Measurements from ENCODE around the gene SERPINA10.

The SERPINA10 gene, protein sequence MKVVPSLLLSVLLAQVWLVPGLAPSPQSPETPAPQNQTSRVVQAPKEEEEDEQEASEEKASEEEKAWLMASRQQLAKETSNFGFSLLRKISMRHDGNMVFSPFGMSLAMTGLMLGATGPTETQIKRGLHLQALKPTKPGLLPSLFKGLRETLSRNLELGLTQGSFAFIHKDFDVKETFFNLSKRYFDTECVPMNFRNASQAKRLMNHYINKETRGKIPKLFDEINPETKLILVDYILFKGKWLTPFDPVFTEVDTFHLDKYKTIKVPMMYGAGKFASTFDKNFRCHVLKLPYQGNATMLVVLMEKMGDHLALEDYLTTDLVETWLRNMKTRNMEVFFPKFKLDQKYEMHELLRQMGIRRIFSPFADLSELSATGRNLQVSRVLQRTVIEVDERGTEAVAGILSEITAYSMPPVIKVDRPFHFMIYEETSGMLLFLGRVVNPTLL

DNA sequence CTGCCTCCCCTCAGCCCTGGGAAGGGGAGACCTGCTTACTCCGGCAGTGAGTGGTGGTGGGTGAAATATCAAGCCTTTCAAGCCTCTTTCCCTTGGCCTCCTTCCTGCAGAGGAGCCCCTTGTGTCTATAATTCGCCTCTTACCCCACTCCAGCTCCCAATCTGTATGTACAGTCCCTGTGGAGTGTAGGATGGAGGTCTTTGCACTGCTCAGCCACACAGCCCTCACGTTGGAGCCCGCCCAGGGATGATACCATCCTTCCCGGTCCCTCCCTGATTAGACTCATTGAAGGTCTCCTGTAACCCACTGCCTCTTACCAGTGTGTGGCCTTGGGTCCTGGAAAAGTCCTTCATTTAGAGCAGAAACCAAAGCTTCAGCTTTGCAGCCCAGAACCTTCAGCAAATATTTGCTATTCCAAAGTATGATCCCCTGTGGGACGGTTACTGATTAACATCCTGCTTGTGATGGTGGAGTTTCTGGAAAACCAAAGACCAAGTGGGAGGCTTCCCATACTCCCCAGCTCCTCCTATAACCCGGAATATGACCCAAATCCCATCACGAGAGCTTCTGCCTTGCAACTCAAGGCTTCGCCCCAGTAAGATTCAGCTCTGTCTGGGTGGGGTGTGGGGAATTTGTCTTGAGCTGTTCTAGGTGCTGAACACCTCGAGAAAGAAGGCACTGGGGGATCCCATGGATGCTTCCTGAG, at the start of gene SERPINA10:
TSS of gene SERPINA10 (minus strand) at position 397 of the 706 bp plus-strand sequence. CDS start 2,675 bp downstream, outside the sequence.
- DNase-seq = no peak

DNA sequence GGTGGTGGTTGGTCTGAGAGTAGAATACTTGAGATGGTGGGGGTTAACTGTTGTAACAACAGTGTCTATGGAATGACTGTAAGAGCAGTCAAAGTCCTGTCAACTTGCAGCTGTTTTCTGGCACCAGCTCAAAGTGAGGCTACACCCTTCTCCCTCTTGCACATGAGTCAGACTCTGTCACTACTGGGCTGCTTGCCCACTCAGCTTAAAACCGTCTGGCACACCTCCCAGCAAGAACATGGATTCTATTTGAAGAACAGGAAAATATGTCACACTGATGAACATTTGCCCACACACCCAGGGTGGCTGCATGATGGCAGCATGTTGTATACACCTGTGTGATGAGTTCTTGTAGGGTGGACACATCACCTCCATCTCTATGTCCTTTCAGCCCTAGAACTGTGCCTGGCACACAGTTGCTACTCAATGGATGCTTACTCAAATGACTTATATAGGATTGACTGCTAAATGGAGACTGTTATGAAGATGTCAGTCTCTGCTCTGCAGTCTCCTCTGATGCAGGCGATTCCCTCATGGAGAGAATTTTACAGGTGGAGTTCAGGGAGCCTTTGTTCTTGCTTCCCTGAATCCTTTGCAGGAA, 49.4 kb upstream of the SERPINA10 start:
- DNase-seq = peak; percentile 29 to 36

DNA sequence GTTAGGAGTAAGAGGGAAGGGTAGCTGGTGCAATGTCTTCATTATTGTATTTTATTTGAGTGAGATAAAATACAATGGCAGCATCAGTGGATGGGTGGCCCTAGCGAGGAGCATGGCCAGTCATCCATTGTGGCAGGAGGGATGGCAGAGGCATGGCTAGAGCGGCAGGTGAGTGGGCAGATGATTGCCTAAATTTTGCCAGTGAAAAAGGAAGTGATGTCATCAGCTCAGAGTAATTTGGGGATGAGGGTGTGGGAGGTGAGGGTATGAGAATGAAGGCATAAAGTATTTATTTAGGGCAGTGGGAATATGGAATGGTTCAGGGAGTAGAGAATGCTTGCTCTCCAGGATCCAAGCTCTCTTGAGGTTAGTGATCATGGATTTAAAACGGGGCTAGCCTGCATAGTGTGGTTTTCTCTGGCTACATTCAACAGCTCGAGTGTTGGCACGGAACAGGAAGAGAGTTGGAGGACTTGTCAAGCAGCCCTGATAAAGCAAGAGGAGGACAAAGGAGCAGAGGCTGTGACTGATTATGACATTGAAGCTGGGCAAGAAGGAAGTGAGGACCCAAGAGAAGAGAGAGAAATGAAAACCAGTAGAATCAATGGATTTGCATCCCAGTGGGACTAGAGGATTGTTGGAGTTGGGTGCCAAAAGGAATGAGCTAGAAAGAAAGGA, 48.7 kb upstream of the SERPINA10 start:
- DNase-seq = no peak

DNA sequence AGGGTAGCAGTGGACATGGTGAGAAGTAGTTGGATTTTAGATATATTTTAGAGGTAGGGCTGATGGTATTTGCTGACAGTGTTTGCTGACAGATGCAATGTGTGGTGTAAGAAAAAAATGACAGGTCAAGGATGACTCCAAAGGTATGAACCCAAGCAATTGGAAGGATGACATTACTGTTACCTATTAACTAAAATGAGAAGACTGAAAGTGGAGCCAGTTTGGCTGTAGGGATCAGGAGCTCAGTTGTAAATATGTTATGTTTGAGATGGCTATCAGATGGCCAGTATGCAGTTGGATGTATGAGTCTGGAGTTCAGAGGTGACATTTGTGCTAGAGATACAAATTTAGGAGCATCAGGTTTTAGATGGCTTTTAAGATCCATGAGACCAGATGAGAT, 47.5 kb upstream of the SERPINA10 start:
- no peak for DNase-seq

DNA sequence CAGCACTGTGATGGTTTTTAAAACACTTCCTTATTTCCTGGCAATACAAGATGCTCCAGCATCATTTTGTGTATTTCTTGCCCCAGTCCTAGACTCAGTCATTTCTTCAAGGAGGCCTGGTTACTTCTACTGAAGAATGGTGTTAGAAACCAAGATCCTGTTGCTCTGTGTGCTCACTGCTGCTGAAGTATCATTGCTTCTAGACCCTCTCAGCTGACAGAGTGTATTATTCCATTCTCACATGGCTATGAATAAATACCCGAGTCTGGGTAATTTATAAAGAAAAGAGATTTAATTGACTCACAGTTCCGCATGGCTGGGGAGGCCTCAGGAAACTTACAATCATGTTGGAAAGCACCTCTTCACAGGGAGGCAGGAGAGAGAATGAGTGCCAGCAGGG, 45.0 kb upstream of the SERPINA10 start:
- no peak for DNase-seq

DNA sequence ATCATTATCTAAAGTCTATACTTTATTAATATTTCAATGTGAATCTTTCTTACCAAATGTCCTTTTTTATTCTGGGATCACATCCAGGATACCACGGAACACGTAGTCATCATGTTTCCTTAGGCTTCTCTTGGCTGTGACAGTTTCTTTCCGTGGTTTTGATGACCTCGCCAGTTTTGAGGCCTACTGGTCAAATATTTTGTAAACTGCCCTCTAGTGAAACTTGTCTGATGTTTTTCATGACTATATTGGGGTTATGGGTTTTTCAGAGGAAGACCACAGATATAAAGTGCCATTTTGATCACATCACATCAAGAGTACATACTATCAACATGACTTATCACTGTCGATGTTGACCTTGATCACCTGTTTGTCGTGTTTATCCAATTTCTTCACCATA, 44.2 kb upstream of the SERPINA10 start:
- no peak for DNase-seq

DNA sequence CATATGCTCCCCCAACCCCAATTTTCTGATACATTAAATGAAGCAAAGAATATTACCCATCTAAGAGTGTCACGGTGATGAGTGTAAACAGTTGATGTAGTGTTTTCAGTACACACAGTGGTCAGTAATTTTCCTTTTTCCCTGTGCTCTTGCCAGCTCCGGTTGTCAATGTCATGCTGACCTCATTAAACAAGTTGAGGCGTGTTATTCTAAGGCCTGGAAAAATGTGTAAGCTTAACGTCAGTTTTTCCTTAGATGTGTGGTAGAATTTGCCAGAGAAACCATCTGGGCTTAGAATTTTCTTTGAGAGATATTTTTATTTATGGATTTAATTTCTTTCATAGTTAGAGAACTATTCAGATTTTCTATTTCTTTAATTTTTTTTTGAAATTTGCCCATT, 41.8 kb upstream of the SERPINA10 start:
- DNase-seq = no peak

DNA sequence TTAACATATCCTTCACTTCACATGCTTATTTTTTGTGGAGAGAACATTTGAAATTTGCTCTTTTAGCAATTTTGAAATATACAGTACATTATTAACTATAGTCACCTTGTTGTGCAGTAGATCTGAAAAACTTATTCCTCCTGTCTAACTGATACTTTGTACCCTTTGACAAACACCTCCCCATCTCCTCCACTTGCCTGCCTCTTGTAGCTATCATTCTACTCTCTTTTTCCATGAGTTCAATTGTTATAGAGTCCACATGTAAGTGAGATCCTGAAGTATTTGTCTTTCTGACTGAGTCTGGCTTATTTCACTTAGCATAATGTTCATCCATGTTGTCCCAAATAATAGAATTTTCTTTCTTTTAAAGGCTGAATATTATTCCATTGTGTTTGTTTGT, 39.5 kb upstream of the SERPINA10 start:
- no peak for DNase-seq

DNA sequence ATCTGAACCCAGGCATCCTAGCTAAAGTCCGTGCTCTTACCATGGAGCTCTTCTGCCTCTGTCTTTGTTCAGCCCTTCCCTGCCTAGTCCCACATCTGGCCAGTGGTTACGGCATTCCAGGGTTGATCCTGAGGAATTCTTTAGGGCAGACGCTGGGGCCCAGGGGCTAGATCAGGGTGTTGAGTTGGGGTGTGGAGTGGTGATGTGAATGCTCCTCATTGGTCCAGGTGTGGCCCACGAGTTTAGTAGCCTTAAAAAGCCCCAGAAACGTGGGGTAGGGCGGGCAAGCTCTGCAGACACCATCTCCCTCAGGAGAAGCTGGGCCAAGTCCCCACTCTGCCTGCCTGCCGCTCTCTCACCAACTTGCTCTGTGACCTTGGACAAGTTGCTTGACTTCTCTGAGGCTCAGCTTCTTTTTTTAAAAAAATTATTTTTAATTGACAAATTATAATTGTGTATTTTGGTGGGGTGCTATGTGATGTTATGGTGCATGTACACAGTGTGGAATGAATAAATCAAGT, 39.1 kb upstream of the SERPINA10 start:
- no peak for DNase-seq

DNA sequence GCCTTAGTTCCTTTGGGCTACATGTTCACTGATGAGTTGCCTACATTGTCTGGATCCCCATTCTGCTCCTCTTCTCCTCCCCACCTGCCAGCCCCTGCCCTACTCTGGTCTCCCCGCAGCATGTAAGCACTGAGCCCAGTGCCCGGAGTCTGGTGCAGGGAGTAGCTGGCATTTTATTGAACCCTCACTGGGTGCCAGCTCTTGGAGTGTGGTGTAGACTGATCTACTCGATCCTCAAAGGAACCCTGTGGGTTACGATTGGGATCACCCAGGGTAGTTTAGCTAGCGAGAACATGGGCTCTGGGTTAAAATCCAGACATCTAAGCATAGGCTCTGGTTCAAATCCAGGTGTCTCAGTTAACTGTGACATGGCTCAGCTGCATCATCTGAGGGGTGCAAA, 38.4 kb upstream of the SERPINA10 start:
- no peak for DNase-seq

DNA sequence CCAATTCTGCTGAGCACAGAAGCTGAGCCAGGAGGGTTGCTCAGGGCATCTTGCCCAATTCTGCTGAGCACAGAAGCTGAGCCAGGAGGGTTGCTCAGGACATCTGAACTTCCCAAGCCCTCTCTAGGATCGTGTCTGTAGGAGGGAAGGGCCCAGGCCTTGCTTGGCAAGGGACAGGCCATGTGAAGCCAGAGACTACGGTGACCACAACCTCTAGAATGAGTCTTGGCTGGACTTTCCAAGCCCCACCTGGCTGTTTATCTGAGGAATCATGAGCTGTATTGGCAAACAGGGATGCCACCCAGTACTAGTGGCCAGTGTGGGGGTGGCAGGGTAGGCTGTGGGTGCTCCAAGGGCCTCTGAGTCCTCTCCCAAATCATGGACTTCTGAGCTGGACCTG, 37.8 kb upstream of the SERPINA10 start:
- DNase-seq = no peak

DNA sequence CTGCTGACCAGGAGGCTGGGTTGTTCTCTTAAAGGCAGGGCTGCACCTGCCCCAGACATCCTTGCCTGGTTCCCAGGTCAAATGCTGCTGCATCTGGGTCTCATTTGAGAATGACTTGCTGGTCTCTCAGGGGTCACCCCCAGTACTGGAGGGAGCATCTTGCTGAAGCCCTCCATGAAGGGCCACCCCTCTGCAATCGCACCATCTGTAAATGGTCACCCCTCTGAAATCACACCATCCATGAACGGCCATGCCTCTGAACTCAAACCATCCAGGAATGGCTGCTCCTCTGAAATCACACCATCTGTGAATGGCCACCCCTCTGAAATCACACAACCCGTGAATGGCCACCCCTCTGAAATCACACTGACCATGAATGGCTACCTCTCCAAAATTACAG, 37.4 kb upstream of the SERPINA10 start:
- DNase-seq = no peak

DNA sequence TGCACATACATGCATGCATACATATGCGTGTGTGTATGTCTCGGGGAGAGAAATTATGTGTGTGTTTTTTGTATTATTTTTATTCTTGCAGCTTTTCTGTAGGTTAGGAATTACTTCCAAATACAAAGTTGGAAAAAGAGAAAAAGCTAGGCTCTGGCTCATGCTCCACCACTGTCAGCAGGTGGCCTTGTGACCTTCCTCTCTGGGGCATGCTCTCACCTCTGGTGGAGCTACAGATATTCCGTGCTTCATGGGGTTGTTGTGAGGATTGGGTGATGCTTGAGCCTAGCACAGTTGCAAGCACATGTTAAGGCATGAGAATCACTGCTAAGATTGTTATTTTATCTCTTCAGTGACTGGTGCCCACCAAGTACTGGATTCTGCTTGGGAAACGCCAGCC, 36.8 kb upstream of the SERPINA10 start:
- DNase-seq = no peak

DNA sequence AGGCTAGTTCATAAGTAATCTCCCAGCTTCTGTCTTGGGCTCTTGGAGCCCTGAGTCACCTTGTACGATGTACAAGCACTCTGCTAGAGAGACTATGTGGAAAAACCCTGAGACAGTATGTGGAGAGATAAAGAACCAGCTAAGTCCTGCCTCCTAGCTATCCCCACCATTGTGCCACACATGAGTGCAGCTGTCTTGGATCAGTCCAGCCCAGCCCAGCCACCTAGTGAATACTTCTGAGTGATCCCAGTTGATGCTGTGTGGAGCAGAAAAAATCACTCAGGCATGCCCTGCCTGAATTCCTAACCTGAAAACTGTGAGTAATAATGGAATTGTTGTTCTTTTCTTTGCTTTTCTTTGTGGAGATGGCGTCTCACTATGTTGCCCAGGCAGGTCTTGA, 35.1 kb upstream of the SERPINA10 start:
- DNase-seq = no peak

DNA sequence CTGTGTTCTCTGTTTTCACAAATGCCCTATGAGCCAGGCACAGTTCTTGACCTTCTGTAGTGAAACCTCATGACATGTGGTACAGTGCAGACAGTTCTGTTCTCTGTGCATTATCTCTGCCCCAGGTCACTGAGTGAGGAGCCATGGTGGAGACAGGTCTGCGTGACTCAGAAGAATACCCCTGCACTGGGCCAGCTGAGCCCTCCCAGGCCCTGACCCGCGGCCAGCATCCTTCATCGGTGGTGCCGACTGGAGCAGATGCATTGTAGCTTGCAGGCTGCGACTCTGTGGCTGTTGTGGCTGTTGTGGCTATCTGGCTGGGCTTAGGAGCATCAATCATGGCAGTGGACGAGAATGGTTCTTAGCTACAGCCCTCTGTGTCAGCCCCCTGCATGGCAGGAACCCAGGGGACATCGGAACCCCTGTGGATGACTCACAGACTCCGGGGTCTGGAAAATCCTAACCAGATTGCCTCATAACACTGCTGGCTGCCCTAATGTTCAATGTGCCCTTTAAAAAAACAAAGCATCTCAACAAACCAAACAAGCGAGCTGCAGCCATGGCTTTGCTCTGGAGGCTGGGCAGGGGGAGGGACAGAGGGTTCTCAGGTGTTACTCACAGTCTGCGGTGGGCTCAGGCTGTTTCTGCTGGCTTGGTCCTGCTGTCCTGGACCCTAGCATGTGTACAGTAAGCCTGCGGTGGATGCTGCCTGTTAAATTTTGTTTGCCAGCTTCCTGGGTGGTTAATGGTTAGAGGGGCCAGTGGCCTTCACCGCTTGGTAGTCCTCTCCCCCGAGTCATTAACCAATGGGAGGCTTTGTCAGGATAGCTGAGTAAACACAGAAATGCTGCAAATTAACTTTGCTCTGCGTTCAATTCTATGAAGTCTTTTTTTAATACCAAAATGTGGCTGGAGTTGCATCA, 29.8 kb upstream of the SERPINA10 start, which contains the start of gene SERPINA6:
TSS of gene SERPINA6 (minus strand) at position 689 of the 923 bp plus-strand sequence. CDS start 8,688 bp downstream, outside the sequence.
- DNase-seq = no peak

DNA sequence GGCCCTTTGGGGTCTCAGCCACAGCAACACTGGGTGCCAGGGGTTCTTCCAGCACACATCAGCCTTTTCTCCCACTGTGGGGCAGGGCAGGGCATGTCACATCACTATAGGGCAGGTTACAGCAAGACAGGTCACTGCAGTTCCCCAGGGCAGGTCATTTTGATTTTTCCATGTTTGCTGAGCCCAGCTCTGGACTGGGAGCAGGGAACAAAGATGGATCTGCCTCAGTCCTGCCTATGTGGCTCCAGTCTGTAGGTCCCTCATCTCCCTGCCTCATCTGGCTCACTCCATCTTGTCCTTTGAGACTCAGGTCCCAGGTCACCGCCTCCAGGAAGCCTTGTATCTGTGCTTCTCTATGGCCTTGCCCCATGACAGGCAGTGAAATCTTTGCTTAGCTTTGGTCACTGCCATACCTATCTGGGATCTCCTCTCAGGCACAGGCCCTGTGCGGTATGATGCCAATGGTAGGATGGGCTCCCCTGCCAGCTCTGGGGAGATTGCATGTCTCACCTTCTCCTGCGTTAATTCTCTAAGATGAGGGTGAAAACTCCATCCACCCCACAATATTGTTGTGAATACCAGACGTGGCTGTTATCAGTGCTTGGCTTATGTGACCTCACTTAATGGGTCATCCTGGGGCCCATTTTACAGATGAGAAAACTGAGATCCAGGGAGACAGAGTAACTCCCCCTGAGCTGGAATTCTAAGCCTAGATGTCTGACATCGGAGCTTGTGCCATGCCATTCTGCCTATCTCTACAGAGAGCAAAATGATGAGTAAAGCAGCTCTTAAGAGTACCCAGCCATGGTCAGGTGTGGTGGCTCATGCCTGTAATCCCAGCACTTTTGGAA, 28.6 kb upstream of the SERPINA10 start:
- no peak for DNase-seq

DNA sequence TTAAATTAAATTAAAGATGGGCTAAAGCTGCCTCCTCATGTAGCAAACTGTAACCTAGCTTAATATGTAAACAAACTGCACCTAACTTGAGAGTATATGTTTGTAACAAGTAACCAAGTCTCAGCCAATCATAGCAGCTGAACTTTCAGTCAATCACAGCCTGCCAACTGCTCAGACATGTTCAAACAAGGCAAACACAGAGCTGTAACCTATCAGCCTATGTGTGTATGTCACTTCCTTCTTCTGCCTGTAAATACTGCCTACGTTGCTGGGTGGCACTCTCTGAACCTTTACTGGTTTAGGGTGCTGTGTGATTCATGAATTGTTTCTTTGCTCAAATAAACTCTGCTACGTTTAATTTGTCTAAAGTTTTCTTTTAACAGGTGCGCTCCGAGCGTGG, 27.2 kb upstream of the SERPINA10 start:
- DNase-seq = no peak

DNA sequence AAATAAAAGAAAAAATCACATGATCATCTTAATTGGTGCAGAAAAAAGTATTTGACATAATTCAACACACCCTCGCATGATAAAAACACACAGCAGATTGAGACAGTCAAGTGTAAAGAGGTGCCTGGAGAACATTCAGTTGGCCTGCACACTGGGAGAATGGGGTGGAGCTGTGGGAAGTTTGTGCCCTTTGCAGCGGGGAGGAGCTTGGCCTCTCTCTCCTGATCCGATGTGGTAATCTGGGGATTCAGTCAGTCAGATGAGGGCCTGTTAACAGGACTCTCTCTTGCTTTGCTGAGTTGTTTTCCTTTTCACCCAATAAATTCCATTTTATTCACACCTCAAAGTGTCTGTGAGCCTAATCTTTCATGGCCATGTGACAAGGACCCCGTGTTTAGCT, 24.2 kb upstream of the SERPINA10 start:
- DNase-seq = no peak

DNA sequence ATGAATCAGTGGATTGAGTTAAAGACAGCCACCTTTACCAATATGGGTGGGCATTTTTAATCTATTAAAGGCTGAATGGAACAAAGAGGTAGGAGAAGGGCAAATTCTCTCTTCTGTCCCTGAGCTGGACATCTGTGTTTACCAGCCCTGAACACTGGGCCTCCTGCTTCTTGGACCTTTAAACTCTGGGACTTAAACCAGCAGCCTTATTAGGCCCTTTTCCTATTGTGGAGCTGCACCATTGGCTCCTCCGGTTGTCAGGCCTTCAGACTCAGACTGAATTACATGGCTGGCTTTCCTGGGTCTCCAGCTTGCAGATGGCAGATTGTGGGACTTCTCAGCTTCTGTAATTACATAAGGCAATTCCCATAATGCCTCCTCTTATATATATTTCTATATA, 23.6 kb upstream of the SERPINA10 start:
- no peak for DNase-seq

DNA sequence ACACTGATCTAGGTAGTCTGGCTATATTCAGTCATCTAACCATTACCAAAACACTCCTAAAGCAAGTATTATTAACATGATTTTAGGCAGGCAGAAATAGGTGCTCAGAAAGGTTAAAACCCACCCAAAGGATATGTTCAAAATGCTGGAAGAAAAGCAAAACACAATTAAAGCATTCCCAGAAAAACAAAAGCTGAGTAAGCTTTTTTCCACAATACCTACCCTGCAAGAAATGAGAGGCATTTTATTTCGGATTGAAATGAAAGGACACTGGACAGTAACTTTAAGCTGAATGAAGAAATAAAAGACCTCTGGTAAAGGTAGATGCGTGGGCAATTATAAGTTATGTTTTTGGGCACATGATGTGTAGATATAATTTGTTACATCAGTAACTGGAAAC, 21.8 kb upstream of the SERPINA10 start:
- no peak for DNase-seq
